Endothelial cell of umbilical vein (primary cell): Measurements from ENCODE around the gene MACROD2. TPM values are rescaled to one million over a fixed set of nuclear protein-coding genes. Genes with fewer than 3 reads are reported as not detected.

ENCODE experiments used
- BruUV-seq: library from RNA; stranded (reverse); fragments of 400-500 nt; replicated peaks from 2 replicates; lab custom pipeline; 2021; lab: Mats Ljungman, UMichigan
- CTCF ChIA-PET: fragments of 300-600, 350-600 bp; sonication (Branson Sonifier 250); formaldehyde crosslinking; loops from one replicate; lab custom pipeline; 2021; ENCODE audit warnings: antibody characterized with exemption, inconsistent platforms; lab: Charles Lee
- POLR2A ChIA-PET: fragments of 300-600, 350-600 bp; sonication (Branson Sonifier 250); formaldehyde crosslinking; loops from one replicate; lab custom pipeline; 2021; ENCODE audit warnings: antibody characterized with exemption, inconsistent platforms; lab: Charles Lee
- DNase-seq: peaks from one replicate; pipeline ENCODE4 v3.0.0-alpha.2; 2011; ENCODE audit warnings: low read depth, low spot score
- FAIRE-seq: peaks from 2 replicates; lab custom pipeline; 2011; peaks lifted over from hg19 to GRCh38; lab: Jason Lieb, UNC
- H2AFZ ChIP-seq: 2 replicates; pipeline ENCODE4 v1.6.0; 2012; ENCODE audit warnings: low read depth, low read length, control low read depth, inconsistent platforms
- H3K27ac ChIP-seq: 2 replicates; pipeline ENCODE4 v1.5.1; 2011; ENCODE audit warnings: low read depth, mild to moderate bottlenecking, control low read depth, low read length, moderate library complexity; ENCODE audit not compliant: insufficient read depth
- H3K27me3 ChIP-seq, 2 experiments: 2 replicates each; pipeline versions ENCODE4 v1.6.0 to v1.6.1; 2011; ENCODE audit warnings: low read length in 2 of 2, mixed read lengths in 1 of 2; ENCODE audit not compliant: control insufficient read depth in 2 of 2, insufficient read depth in 2 of 2
- H3K36me3 ChIP-seq, 2 experiments: 2 replicates in 1 of 2; 3 replicates in 1 of 2; pipeline ENCODE4 v1.5.1; 2011; ENCODE audit warnings: low read length in 2 of 2, mild to moderate bottlenecking in 1 of 2, moderate library complexity in 1 of 2; ENCODE audit not compliant: control insufficient read depth in 2 of 2, insufficient read depth in 2 of 2; ENCODE audit errors: extremely low read depth in 1 of 2
- H3K4me1 ChIP-seq: 3 replicates; pipeline ENCODE4 v1.5.1; 2011; ENCODE audit warnings: mild to moderate bottlenecking, low read length; ENCODE audit not compliant: control insufficient read depth, insufficient read depth; ENCODE audit errors: extremely low read depth
- H3K4me2 ChIP-seq: 2 replicates; pipeline ENCODE4 v1.6.1; 2011; ENCODE audit warnings: low read length, control low read depth, mixed read lengths; ENCODE audit not compliant: insufficient read depth
- H3K4me3 ChIP-seq, 3 experiments: fragments of 200-600 bp in 1 of 3; sonication (generic), shearing (Covaris generic) in 1 of 3; replicated peaks in 1 of 3; 2 replicates each; pipeline ENCODE4 v1.5.1; 2011 to 2016; ENCODE audit warnings: control low read depth in 3 of 3, low read length in 3 of 3, mild to moderate bottlenecking in 2 of 3, inconsistent platforms in 1 of 3, low read depth in 1 of 3, moderate library complexity in 1 of 3; ENCODE audit not compliant: insufficient read depth in 1 of 3
- H3K79me2 ChIP-seq: 2 replicates; pipeline ENCODE4 v1.6.0; 2012; ENCODE audit warnings: low read length, inconsistent platforms; ENCODE audit not compliant: control insufficient read depth, insufficient read depth
- H3K9ac ChIP-seq: replicated peaks from 2 replicates; pipeline ENCODE3; 2011; ENCODE audit warnings: low read length, control low read depth; ENCODE audit not compliant: insufficient read depth; ENCODE audit errors: extremely low read depth
- H3K9me1 ChIP-seq: replicated peaks from 3 replicates; pipeline ENCODE4 v1.6.0; 2011; ENCODE audit warnings: mild to moderate bottlenecking, low read length; ENCODE audit not compliant: control insufficient read depth, insufficient read depth; ENCODE audit errors: extremely low read depth
- H3K9me3 ChIP-seq: replicated peaks from 2 replicates; pipeline ENCODE4 v1.5.1; 2012; ENCODE audit warnings: low read length, inconsistent platforms; ENCODE audit not compliant: control insufficient read depth, insufficient read depth
- H4K20me1 ChIP-seq: replicated peaks from 2 replicates; pipeline ENCODE3; 2011; ENCODE audit warnings: mild to moderate bottlenecking, low read length; ENCODE audit not compliant: control insufficient read depth, insufficient read depth; ENCODE audit errors: extremely low read depth
- EZH2 ChIP-seq: IDR thresholded peaks from 2 replicates; pipeline ENCODE4 v1.6.1; 2012; ENCODE audit warnings: borderline replicate concordance, low read depth, mild to moderate bottlenecking, moderate library complexity, low read length, inconsistent platforms; ENCODE audit not compliant: severe bottlenecking
- FOS ChIP-seq: IDR thresholded peaks from 2 replicates; pipeline ENCODE4 v1.6.1; 2011; ENCODE audit warnings: mild to moderate bottlenecking, low read length, moderate library complexity, borderline replicate concordance; ENCODE audit not compliant: insufficient read depth
- GATA2 ChIP-seq: IDR thresholded peaks from 2 replicates; pipeline ENCODE4 v1.7.0; 2011; ENCODE audit warnings: low read depth, mild to moderate bottlenecking, moderate library complexity, mixed read lengths, low read length; ENCODE audit not compliant: insufficient read length, insufficient read depth
- JUN ChIP-seq: IDR thresholded peaks from 2 replicates; pipeline ENCODE4 v1.6.1; 2011; ENCODE audit warnings: borderline replicate concordance, low read depth; ENCODE audit not compliant: insufficient read length, insufficient read depth
- MYC ChIP-seq: IDR thresholded peaks from one replicate; pipeline ENCODE4 v1.6.1; 2011; ENCODE audit warnings: mild to moderate bottlenecking, low read depth, low read length
- POLR2A ChIP-seq: IDR thresholded peaks from 2 replicates; pipeline ENCODE4 v1.6.1; 2012; ENCODE audit warnings: low read depth, mild to moderate bottlenecking, control low read depth, low read length
- POLR2AphosphoS5 ChIP-seq: IDR thresholded peaks from 2 replicates; pipeline ENCODE4 v1.6.1; 2012; ENCODE audit warnings: low read depth, mild to moderate bottlenecking, control low read depth, low read length, moderate library complexity; ENCODE audit not compliant: insufficient read depth
- dilution Hi-C: fragments of 300-500 bp; cut with MboI; formaldehyde crosslinking; loops from one replicate; pipeline ENCODE4 v1.15.0; 2019; ENCODE audit warnings: low sequenced_read_pairs; ENCODE audit not compliant: extremely low pct_ligation_motif_present
- intact Hi-C: fragments of 100-400 bp; cut with micrococcal nuclease; formaldehyde crosslinking; loops from one replicate; pipeline ENCODE4 v1.10.0; 2022
- polyA plus RNA-seq, 4 experiments: library from polyadenylated mRNA; depleted of rRNA in 3 of 4; stranded (reverse) in 3 of 4; unstranded in 1 of 4; fragments of >200 nt; gene quantifications; 2 replicates each; pipeline versions ENCODE4 v1.2.1 to v1.2.3, GENCODE V29; 2011 to 2012; ENCODE audit warnings: missing spikeins in 1 of 4
- total RNA-seq: library from RNA; stranded (reverse); gene quantifications from 2 replicates; pipeline ENCODE4 v1.2.3, GENCODE V29; 2021
- TF ChIP-seq, protein P1 (sequence below): IDR thresholded peaks from 2 replicates; pipeline ENCODE4 v1.6.1; 2011; ENCODE audit not compliant: insufficient read depth, insufficient read length
- TF ChIP-seq, protein P2 (sequence below), 2 donors: IDR thresholded peaks; 1 replicate in 1 of 2; 2 replicates in 1 of 2; pipeline ENCODE4 v1.5.1; 2011; ENCODE audit warnings: low read length in 2 of 2, mild to moderate bottlenecking in 2 of 2, moderate library complexity in 2 of 2, control low read depth in 1 of 2, inconsistent platforms in 1 of 2, low read depth in 1 of 2; ENCODE audit not compliant: insufficient read depth in 1 of 2; ENCODE audit errors: extremely low read depth in 1 of 2

The MACROD2 gene
- total and polyA plus RNA-seq, 2 donors (not counting 3 experiments of a cell fraction or from before 2014, with no cell fraction given), result 0.11 to 0.73 TPM

DNA sequence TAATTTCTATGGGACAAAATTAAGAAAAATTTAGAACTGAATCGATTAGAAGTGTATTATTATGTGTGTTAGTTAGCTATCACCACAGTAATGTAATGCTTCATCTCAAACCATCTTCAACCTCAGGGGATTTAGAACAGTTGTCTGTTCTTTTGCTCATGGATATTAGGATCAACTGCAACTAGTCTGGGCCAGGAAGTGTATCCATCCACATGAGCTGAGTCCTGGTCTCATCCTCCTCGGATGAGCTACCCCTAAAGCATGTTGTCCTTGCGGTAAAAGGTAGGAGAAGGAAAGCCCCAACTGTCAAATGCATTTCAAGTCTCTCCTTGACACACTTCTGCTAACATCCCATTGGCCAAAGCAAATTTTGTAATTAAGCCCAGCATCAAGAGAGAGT is 2040.3 kb downstream of the MACROD2 start:
- Histone ChIP-seq H3K4me1 (no peaks in the 10 kb centered on the region), H4K20me1 (no peaks in the 10 kb centered on the region), H3K36me3 (no peaks in the 10 kb centered on the region), H3K4me2 (no peak overlapping the region), H3K9me1 (no peaks in the 10 kb centered on the region), H3K27ac (no peak overlapping the region), H3K27me3 (no peaks in the 10 kb centered on the region), H2AFZ (no peak overlapping the region), H3K79me2 (no peaks in the 10 kb centered on the region), H3K9ac (no peak overlapping the region), H3K4me3 (no peak overlapping the region), H3K9me3 (no peaks in the 10 kb centered on the region)
- no TSS peak for BruUV-seq
- FAIRE-seq (no peak), DNase-seq (no peak)
- dilution Hi-C loops, result no loop called here
- CTCF ChIA-PET, result no interaction called here
- TF ChIP-seq POLR2AphosphoS5 (no peak), GATA2 (no peak), MYC (no peak), EZH2 (no peak), POLR2A (no peak), FOS (no peak), JUN (no peak)
- TF ChIP-seq, protein P1, sequence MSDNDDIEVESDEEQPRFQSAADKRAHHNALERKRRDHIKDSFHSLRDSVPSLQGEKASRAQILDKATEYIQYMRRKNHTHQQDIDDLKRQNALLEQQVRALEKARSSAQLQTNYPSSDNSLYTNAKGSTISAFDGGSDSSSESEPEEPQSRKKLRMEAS, result no peak
- TF ChIP-seq, protein P2, sequence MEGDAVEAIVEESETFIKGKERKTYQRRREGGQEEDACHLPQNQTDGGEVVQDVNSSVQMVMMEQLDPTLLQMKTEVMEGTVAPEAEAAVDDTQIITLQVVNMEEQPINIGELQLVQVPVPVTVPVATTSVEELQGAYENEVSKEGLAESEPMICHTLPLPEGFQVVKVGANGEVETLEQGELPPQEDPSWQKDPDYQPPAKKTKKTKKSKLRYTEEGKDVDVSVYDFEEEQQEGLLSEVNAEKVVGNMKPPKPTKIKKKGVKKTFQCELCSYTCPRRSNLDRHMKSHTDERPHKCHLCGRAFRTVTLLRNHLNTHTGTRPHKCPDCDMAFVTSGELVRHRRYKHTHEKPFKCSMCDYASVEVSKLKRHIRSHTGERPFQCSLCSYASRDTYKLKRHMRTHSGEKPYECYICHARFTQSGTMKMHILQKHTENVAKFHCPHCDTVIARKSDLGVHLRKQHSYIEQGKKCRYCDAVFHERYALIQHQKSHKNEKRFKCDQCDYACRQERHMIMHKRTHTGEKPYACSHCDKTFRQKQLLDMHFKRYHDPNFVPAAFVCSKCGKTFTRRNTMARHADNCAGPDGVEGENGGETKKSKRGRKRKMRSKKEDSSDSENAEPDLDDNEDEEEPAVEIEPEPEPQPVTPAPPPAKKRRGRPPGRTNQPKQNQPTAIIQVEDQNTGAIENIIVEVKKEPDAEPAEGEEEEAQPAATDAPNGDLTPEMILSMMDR (IDR thresholded peaks at IDR 0.05; ENCODE audit: extremely low read depth in 1 of 2, insufficient read depth in 1 of 2, low read depth in 1 of 2, low read length in 2 of 2), result no peak
- POLR2A ChIA-PET, result no interaction called here
- intact Hi-C loops, result no loop called here
